ENCODE data around the gene GCNA. TPM values are rescaled to one million over a fixed set of nuclear protein-coding genes. Genes with fewer than 3 reads are reported as not detected.

The GCNA gene
- total RNA-seq = 1 to 10 TPM in 7 of 8 experiments, under 1 TPM in 1; 0.98 to 4.5 (median 2.8) TPM

GRCh38 chrX:71578253-71579135, at the start of gene GCNA:
Gene GCNA (plus strand): TSS chrX:71578437. CDS start chrX:71580822, 2,385 bp downstream.
- in situ Hi-C loops (cut with MboI; ENCODE audit: low pct_unique_long_range_greater_than_20kb in 2 of 9, low sequenced_read_pairs in 9 of 9, unreplicated experiment in 9 of 9) = no loop called here
- 89 to 100% (median 100%) methylated on average over 2 to 6 of the region's 48 CpGs; no CpG with 5 or more reads in 7 of the 10 experiments for WGBS, 10 experiments
- no peaks in the 10 kb centered on the region for H3K4me1 ChIP-seq (replicated peaks in 1 of 2)
- ATAC-seq (replicated peaks in 6 of 8) = no peak
- no peak within 1 kb of the TSS for H3K4me3 ChIP-seq
- no peak within 1 kb of the TSS for H3K27ac ChIP-seq

- in situ Hi-C loops (cut with MboI; ENCODE audit: low pct_unique_long_range_greater_than_20kb in 2 of 9, low sequenced_read_pairs in 9 of 9, unreplicated experiment in 9 of 9) = no loop called here
- WGBS, 10 experiments = 0 to 35% (median 0%) methylated on average over 1 to 17 of the region's 25 CpGs; no CpG with 5 or more reads in 5 of the 10 experiments
- Histone ChIP-seq H3K4me1 (replicated peaks in 1 of 2) (peaks cover 8 to 10% of the 10 kb centered on the region in 2 donors), H3K27ac (peak overlapping the region; percentile 40 to 51), H3K4me3 (peak overlapping the region; percentile 48 to 88 (median 67))
- ATAC-seq (replicated peaks in 6 of 8) = peak; percentile 11 to 45 (median 33)
Measured at GRCh38 chrX:71532078-71532752, 46.0 kb upstream of the GCNA start.

- Histone ChIP-seq H3K4me1 (replicated peaks in 1 of 2) (peaks cover 8 to 10% of the 10 kb centered on the region in 2 donors), H3K27ac (peak within 1 kb of the TSS; percentile 90 to 92), H3K4me3 (peak within 1 kb of the TSS; percentile 48 to 88 (median 67))
- in situ Hi-C loops (cut with MboI; ENCODE audit: low pct_unique_long_range_greater_than_20kb in 2 of 9, low sequenced_read_pairs in 9 of 9, unreplicated experiment in 9 of 9) = no loop called here
- 0 to 49% (median 5%) methylated on average over 2 to 16 of the region's 47 CpGs; no CpG with 5 or more reads in 4 of the 10 experiments for WGBS, 10 experiments
- ATAC-seq (replicated peaks in 6 of 8) = peak; percentile 87 to 93 (median 90)
Measured at GRCh38 chrX:71532753-71533425, 45.3 kb upstream of the GCNA start, which contains the start of gene OGT. Gene OGT (plus strand): TSS chrX:71533104. CDS start chrX:71533300, 196 bp downstream.

- no peak for ATAC-seq (replicated peaks in 6 of 8)
- 0 to 34% methylated on average over 1 to 8 of the region's 12 CpGs; no CpG with 5 or more reads in 8 of the 10 experiments for WGBS, 10 experiments
- in situ Hi-C loops (cut with MboI; ENCODE audit: low pct_unique_long_range_greater_than_20kb in 2 of 9, low sequenced_read_pairs in 9 of 9, unreplicated experiment in 9 of 9) = no loop called here
- peaks cover 8 to 10% of the 10 kb centered on the region in 2 donors for H3K4me1 ChIP-seq (replicated peaks in 1 of 2)
- H3K27ac ChIP-seq = peak overlapping the region; percentile 90 to 92
- H3K4me3 ChIP-seq = peak overlapping the region; percentile 48 to 88 (median 67)
Measured at GRCh38 chrX:71533516-71533850, 44.8 kb upstream of the GCNA start.

- in situ Hi-C loops (cut with MboI; ENCODE audit: low pct_unique_long_range_greater_than_20kb in 2 of 9, low sequenced_read_pairs in 9 of 9, unreplicated experiment in 9 of 9) = no loop called here
- peak; percentile 12 to 36 (median 23) for ATAC-seq (replicated peaks in 6 of 8)
- Histone ChIP-seq H3K4me1 (replicated peaks in 1 of 2) (peaks cover 8 to 10% of the 10 kb centered on the region in 2 donors), H3K27ac (peak overlapping the region; percentile 90 to 92), H3K4me3 (peak overlapping the region; percentile 48 to 88 (median 67))
- 0 to 20% (median 15%) methylated on average over 4 to 24 of the region's 31 CpGs; no CpG with 5 or more reads in 7 of the 10 experiments for WGBS, 10 experiments
Measured at GRCh38 chrX:71533851-71534561, 44.2 kb upstream of the GCNA start.

- 0 to 10% (median 0%) methylated on average over 2 to 7 of the region's 9 CpGs; no CpG with 5 or more reads in 1 of the 10 experiments for WGBS, 10 experiments
- Histone ChIP-seq H3K4me1 (replicated peaks in 1 of 2) (peaks cover 8 to 10% of the 10 kb centered on the region in 2 donors), H3K4me3 (peak overlapping the region; percentile 48 to 88 (median 67)), H3K27ac (no peak overlapping the region)
- ATAC-seq (replicated peaks in 6 of 8) = no peak
- in situ Hi-C loops (cut with MboI; ENCODE audit: low pct_unique_long_range_greater_than_20kb in 2 of 9, low sequenced_read_pairs in 9 of 9, unreplicated experiment in 9 of 9) = no loop called here
Measured at GRCh38 chrX:71534773-71535544, 43.3 kb upstream of the GCNA start.

- 0 to 100% (median 44%) methylated on average over 1 to 2 of the region's 5 CpGs; no CpG with 5 or more reads in 7 of the 10 experiments for WGBS, 10 experiments
- Histone ChIP-seq H3K4me3 (peak overlapping the region; percentile 48 to 88 (median 67)), H3K27ac (no peak overlapping the region), H3K4me1 (replicated peaks in 1 of 2) (peaks cover 8 to 18% of the 10 kb centered on the region in 2 donors)
- in situ Hi-C loops (cut with MboI; ENCODE audit: low pct_unique_long_range_greater_than_20kb in 2 of 9, low sequenced_read_pairs in 9 of 9, unreplicated experiment in 9 of 9) = no loop called here
- ATAC-seq (replicated peaks in 6 of 8) = no peak
Measured at GRCh38 chrX:71536285-71536684, 42.0 kb upstream of the GCNA start.

GRCh38 chrX:71537743-71538142, 40.5 kb upstream of the GCNA start:
- H3K27ac ChIP-seq = no peak overlapping the region
- 0 to 93% (median 68%) methylated on average over 1 to 7 of the region's 9 CpGs; no CpG with 5 or more reads in 4 of the 10 experiments for WGBS, 10 experiments
- ATAC-seq (replicated peaks in 6 of 8) = no peak
- peaks cover 3 to 32% of the 10 kb centered on the region in 2 donors for H3K4me1 ChIP-seq (replicated peaks in 1 of 2)
- no peak overlapping the region for H3K4me3 ChIP-seq
- in situ Hi-C loops (cut with MboI; ENCODE audit: low pct_unique_long_range_greater_than_20kb in 2 of 9, low sequenced_read_pairs in 9 of 9, unreplicated experiment in 9 of 9) = no loop called here

- WGBS, 10 experiments = 43 to 100% (median 80%) methylated on average over 1 to 2 of the region's 3 CpGs; no CpG with 5 or more reads in 6 of the 10 experiments
- no peak overlapping the region for H3K4me3 ChIP-seq
- H3K27ac ChIP-seq = no peak overlapping the region
- in situ Hi-C loops (cut with MboI; ENCODE audit: low pct_unique_long_range_greater_than_20kb in 2 of 9, low sequenced_read_pairs in 9 of 9, unreplicated experiment in 9 of 9) = no loop called here
- peaks cover 5 to 33% of the 10 kb centered on the region in 2 donors for H3K4me1 ChIP-seq (replicated peaks in 1 of 2)
- no peak for ATAC-seq (replicated peaks in 6 of 8)
Measured at GRCh38 chrX:71540801-71541200, 37.4 kb upstream of the GCNA start.

- Histone ChIP-seq H3K27ac (no peak overlapping the region), H3K4me3 (no peak overlapping the region), H3K4me1 (replicated peaks in 1 of 2) (peaks cover 2 to 29% of the 10 kb centered on the region in 2 donors)
- ATAC-seq (replicated peaks in 6 of 8) = peak in 3 of 8 experiments; percentile 44 to 47 (median 44)
- WGBS, 10 experiments = 0 to 60% (median 42%) methylated on average over 2 to 6 of the region's 8 CpGs; no CpG with 5 or more reads in 4 of the 10 experiments
- in situ Hi-C loops (cut with MboI; ENCODE audit: low pct_unique_long_range_greater_than_20kb in 2 of 9, low sequenced_read_pairs in 9 of 9, unreplicated experiment in 9 of 9) = no loop called here
Measured at GRCh38 chrX:71541210-71542022, 36.8 kb upstream of the GCNA start.

- in situ Hi-C loops (cut with MboI; ENCODE audit: low pct_unique_long_range_greater_than_20kb in 2 of 9, low sequenced_read_pairs in 9 of 9, unreplicated experiment in 9 of 9) = no loop called here
- H3K4me1 ChIP-seq (replicated peaks in 1 of 2) = peaks cover 2 to 23% of the 10 kb centered on the region in 2 donors
- H3K27ac ChIP-seq = no peak overlapping the region
- H3K4me3 ChIP-seq = no peak overlapping the region
- no peak for ATAC-seq (replicated peaks in 6 of 8)
- WGBS, 10 experiments = 14 to 57% methylated on average over 1 of the region's 1 CpG; no CpG with 5 or more reads in 8 of the 10 experiments
Measured at GRCh38 chrX:71542411-71542810, 35.8 kb upstream of the GCNA start.
